ENCODE results near the gene LMBRD1.

- TF ChIP-seq EZH2 (IDR thresholded peaks at IDR 0.05) = no peak
- no peak; the same call in 1 of the 2 replicates for TF ChIP-seq POLR2AphosphoS5 (IDR thresholded peaks at IDR 0.05; ENCODE audit: borderline replicate concordance, low read depth, low read length)
Measured at GRCh38 chr6:69775585-69775849, 21.3 kb downstream of the LMBRD1 start.
